Esophagus (tissue), 2 donors: Measurements from ENCODE around the gene CEP120. TPM values are rescaled to one million over a fixed set of nuclear protein-coding genes. Genes with fewer than 3 reads are reported as not detected.

Source experiments
- H3K27ac ChIP-seq, 2 donors: one replicate each; pipeline ENCODE4 v1.5.1; 2013; ENCODE audit warnings: low read depth in 2 of 2, mild to moderate bottlenecking in 2 of 2, inconsistent platforms in 1 of 2, low read length in 1 of 2, moderate library complexity in 1 of 2
- H3K27me3 ChIP-seq, 2 donors: one replicate each; pipeline ENCODE4 v1.6.1; 2013; ENCODE audit warnings: low read length in 2 of 2, control low read depth in 1 of 2, mild to moderate bottlenecking in 1 of 2; ENCODE audit not compliant: insufficient read depth in 2 of 2, control insufficient read depth in 1 of 2
- H3K36me3 ChIP-seq, 2 donors: one replicate each; pipeline ENCODE4 v1.6.1; 2013; ENCODE audit warnings: low read length in 1 of 2; ENCODE audit not compliant: control insufficient read depth in 2 of 2, insufficient read depth in 2 of 2
- H3K4me1 ChIP-seq, 2 donors: one replicate each; pipeline ENCODE4 v1.6.1; 2013; ENCODE audit warnings: low read length in 1 of 2; ENCODE audit not compliant: control insufficient read depth in 2 of 2, insufficient read depth in 2 of 2
- H3K4me3 ChIP-seq, 2 donors: one replicate each; pipeline ENCODE4 v1.5.1; 2013; ENCODE audit warnings: low read length in 2 of 2, mild to moderate bottlenecking in 2 of 2, low read depth in 1 of 2, moderate library complexity in 1 of 2
- H3K9me3 ChIP-seq, 2 donors: one replicate each; pipeline ENCODE4 v1.6.1; 2013; ENCODE audit warnings: mild to moderate bottlenecking in 2 of 2, low read depth in 1 of 2, low read length in 1 of 2, moderate library complexity in 1 of 2; ENCODE audit not compliant: control insufficient read depth in 2 of 2, insufficient read depth in 1 of 2
- WGBS, 2 donors: extraction: QIAGEN DNeasy Blood & Tissue Kit; methylation state at CpG; one replicate each; pipeline ENCODE4 v1.1.7; 2013; 5-methylcytosine and 5-hydroxymethylcytosine counted together
- polyA plus RNA-seq, 2 donors: library from polyadenylated mRNA; stranded (reverse); fragments of 200-250 nt; gene quantifications; one replicate each; pipeline ENCODE4 v1.2.3, GENCODE V29; 2013
- donor health status: healthy with polysubstance abuse.
- donor health status: Bipolar disorder and iron deficiency.

Gene CEP120
- polyA plus RNA-seq, 2 donors, result 2.6 to 2.9 TPM

- 67 to 75% methylated on average over 2 of the region's 2 CpGs for WGBS, 2 donors
Measured at GRCh38 chr5:123364441-123365155, 58.6 kb downstream of the CEP120 start.

DNA sequence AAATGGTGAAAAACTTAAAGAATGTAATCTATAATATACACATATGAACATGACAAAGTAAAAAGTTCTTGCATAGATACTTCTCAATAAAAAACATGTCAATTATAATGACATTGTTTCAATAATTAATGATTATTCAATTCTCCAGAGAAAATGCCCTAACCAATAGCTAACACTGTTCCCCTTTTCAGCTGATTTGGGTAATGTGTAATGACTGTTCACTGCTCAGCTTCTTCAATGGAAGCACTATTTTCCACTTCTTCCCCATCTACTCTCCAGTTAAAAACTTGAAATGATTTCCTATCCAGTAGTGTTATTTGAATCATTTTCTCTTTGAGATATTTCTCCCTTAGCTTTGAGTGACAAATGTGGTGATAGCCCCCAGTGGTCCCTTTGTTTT is 62.3 kb downstream of the CEP120 start:
- Histone ChIP-seq H3K9me3 (no peaks in the 10 kb centered on the region), H3K4me1 (no peaks in the 10 kb centered on the region), H3K27ac (no peak overlapping the region), H3K27me3 (no peaks in the 10 kb centered on the region), H3K36me3 (peaks cover 0 to 3% of the 10 kb centered on the region in 2 donors), H3K4me3 (no peak overlapping the region)

More at GRCh38 chr5:123364441-123365155, 58.6 kb downstream of the CEP120 start:
- no peaks in the 10 kb centered on the region for H3K9me3 ChIP-seq
- no peaks in the 10 kb centered on the region for H3K36me3 ChIP-seq
- no peaks in the 10 kb centered on the region for H3K27me3 ChIP-seq
- no peaks in the 10 kb centered on the region for H3K4me1 ChIP-seq
- H3K27ac ChIP-seq, result no peak overlapping the region
- H3K4me3 ChIP-seq, result no peak overlapping the region

- no peak overlapping the region for H3K4me3 ChIP-seq
- H3K27me3 ChIP-seq, result no peaks in the 10 kb centered on the region
- peaks cover 0 to 3% of the 10 kb centered on the region in 2 donors for H3K36me3 ChIP-seq
- H3K4me1 ChIP-seq, result no peaks in the 10 kb centered on the region
- no peak overlapping the region for H3K27ac ChIP-seq
- H3K9me3 ChIP-seq, result no peaks in the 10 kb centered on the region
Measured at GRCh38 chr5:123360201-123360571, 63.0 kb downstream of the CEP120 start.

- peaks cover 0 to 3% of the 10 kb centered on the region in 2 donors for H3K36me3 ChIP-seq
- H3K4me3 ChIP-seq, result no peak overlapping the region
- no peaks in the 10 kb centered on the region for H3K27me3 ChIP-seq
- no peaks in the 10 kb centered on the region for H3K4me1 ChIP-seq
- no peak overlapping the region for H3K27ac ChIP-seq
- no peaks in the 10 kb centered on the region for H3K9me3 ChIP-seq
- 38 to 46% methylated on average over 5 of the region's 5 CpGs for WGBS, 2 donors
Measured at GRCh38 chr5:123359454-123360200, 63.6 kb downstream of the CEP120 start.

DNA sequence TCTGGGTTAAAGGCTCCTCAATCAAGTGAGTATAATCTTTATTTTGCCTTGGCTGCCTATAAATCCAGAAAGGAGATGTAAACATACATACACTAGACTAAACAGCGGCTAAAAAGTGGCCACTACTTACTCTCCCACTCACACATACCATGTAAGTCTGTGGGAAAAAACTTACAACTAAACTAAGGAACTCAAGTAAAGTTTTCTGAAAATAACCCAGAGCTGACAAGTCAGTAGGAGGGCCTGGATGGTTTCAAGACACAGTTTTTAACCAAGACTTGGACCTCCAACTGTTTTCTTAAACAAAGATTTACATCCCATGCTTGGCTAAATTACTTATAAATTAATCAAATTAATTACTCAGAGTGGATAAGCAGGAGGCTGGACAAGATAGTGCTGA is 64.5 kb downstream of the CEP120 start:
- H3K27ac ChIP-seq, result no peak overlapping the region
- 74 to 83% methylated on average over 1 of the region's 1 CpG for WGBS, 2 donors

GRCh38 chr5:123358304-123358703 is 64.9 kb downstream of the CEP120 start:
- WGBS, 2 donors, result 69 to 81% methylated on average over 1 of the region's 1 CpG
- H3K9me3 ChIP-seq, result no peaks in the 10 kb centered on the region
- H3K36me3 ChIP-seq, result peaks cover 0 to 3% of the 10 kb centered on the region in 2 donors
- H3K27ac ChIP-seq, result no peak overlapping the region
- H3K27me3 ChIP-seq, result no peaks in the 10 kb centered on the region
- H3K4me3 ChIP-seq, result no peak overlapping the region
- no peaks in the 10 kb centered on the region for H3K4me1 ChIP-seq

More for the DNA sequence above, 64.5 kb downstream of the CEP120 start:
- no peak overlapping the region for H3K4me3 ChIP-seq
- no peaks in the 10 kb centered on the region for H3K27me3 ChIP-seq
- H3K4me1 ChIP-seq, result no peaks in the 10 kb centered on the region
- no peaks in the 10 kb centered on the region for H3K9me3 ChIP-seq
- peaks cover 0 to 3% of the 10 kb centered on the region in 2 donors for H3K36me3 ChIP-seq

DNA sequence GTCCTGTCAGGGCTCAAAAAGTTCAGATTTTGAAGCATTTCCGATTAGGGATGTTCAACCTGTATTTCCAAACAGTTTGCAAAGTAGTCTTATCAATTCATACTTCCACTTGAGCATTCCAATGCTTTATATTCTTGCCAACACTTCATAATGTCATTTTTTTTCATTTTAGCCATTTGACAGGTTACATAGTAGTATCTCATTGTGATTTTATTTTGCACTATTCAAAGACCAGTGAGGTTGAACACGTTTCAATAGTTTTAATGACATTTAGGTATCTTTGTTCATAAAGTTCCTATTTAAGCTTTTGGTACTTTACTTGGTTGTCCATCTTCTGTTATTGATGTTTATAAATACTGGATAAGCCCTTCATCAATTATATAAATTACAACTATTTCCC is 71.4 kb downstream of the CEP120 start:
- Histone ChIP-seq H3K36me3 (peaks cover 3% of the 10 kb centered on the region in 2 donors), H3K4me3 (no peak overlapping the region), H3K4me1 (no peaks in the 10 kb centered on the region), H3K9me3 (no peaks in the 10 kb centered on the region), H3K27me3 (no peaks in the 10 kb centered on the region), H3K27ac (no peak overlapping the region)
- 84 to 92% methylated on average over 2 of the region's 2 CpGs for WGBS, 2 donors

- no peaks in the 10 kb centered on the region for H3K27me3 ChIP-seq
- H3K4me3 ChIP-seq, result no peak overlapping the region
- no peaks in the 10 kb centered on the region for H3K4me1 ChIP-seq
- 89 to 91% methylated on average over 1 of the region's 1 CpG for WGBS, 2 donors
- no peak overlapping the region for H3K27ac ChIP-seq
- no peaks in the 10 kb centered on the region for H3K9me3 ChIP-seq
- peaks cover 3% of the 10 kb centered on the region in 2 donors for H3K36me3 ChIP-seq
Measured at GRCh38 chr5:123351240-123351639, 72.0 kb downstream of the CEP120 start.

DNA sequence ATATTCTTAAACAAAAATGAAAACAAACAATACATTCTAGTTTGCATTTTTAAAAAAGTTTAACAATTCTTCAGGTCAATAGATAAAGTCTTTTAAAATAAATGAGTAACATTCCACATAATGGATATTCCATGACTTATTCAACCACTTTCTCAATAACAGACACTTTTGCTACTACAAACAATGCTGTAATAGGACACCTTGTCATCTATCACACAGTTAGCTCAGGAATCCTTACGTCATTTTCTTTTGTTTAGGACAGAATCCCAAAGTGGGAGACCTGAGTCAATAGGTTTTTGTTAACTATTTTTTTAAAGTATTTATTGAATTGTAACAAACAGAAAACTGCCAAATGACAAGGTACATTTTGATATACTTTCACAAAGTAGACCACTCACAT is 72.5 kb downstream of the CEP120 start:
- Histone ChIP-seq H3K36me3 (peaks cover 3% of the 10 kb centered on the region in 2 donors), H3K27ac (no peak overlapping the region), H3K4me1 (no peaks in the 10 kb centered on the region), H3K9me3 (no peaks in the 10 kb centered on the region), H3K27me3 (no peaks in the 10 kb centered on the region), H3K4me3 (no peak overlapping the region)
- 95 to 100% methylated on average over 1 of the region's 1 CpG for WGBS, 2 donors
